ENCODE measurements around the gene RUSC2.
A peak's percentile ranks its signal among the peaks of the same experiment; 100 is the strongest.
"Not testable (repeated sequence)": the region's sequence is repeated elsewhere in the genome, so short reads cannot be mapped to it uniquely, and the experiment has no call there.

Gene RUSC2, protein sequence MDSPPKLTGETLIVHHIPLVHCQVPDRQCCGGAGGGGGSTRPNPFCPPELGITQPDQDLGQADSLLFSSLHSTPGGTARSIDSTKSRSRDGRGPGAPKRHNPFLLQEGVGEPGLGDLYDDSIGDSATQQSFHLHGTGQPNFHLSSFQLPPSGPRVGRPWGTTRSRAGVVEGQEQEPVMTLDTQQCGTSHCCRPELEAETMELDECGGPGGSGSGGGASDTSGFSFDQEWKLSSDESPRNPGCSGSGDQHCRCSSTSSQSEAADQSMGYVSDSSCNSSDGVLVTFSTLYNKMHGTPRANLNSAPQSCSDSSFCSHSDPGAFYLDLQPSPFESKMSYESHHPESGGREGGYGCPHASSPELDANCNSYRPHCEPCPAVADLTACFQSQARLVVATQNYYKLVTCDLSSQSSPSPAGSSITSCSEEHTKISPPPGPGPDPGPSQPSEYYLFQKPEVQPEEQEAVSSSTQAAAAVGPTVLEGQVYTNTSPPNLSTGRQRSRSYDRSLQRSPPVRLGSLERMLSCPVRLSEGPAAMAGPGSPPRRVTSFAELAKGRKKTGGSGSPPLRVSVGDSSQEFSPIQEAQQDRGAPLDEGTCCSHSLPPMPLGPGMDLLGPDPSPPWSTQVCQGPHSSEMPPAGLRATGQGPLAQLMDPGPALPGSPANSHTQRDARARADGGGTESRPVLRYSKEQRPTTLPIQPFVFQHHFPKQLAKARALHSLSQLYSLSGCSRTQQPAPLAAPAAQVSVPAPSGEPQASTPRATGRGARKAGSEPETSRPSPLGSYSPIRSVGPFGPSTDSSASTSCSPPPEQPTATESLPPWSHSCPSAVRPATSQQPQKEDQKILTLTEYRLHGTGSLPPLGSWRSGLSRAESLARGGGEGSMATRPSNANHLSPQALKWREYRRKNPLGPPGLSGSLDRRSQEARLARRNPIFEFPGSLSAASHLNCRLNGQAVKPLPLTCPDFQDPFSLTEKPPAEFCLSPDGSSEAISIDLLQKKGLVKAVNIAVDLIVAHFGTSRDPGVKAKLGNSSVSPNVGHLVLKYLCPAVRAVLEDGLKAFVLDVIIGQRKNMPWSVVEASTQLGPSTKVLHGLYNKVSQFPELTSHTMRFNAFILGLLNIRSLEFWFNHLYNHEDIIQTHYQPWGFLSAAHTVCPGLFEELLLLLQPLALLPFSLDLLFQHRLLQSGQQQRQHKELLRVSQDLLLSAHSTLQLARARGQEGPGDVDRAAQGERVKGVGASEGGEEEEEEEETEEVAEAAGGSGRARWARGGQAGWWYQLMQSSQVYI (N-terminal part only)

DNA sequence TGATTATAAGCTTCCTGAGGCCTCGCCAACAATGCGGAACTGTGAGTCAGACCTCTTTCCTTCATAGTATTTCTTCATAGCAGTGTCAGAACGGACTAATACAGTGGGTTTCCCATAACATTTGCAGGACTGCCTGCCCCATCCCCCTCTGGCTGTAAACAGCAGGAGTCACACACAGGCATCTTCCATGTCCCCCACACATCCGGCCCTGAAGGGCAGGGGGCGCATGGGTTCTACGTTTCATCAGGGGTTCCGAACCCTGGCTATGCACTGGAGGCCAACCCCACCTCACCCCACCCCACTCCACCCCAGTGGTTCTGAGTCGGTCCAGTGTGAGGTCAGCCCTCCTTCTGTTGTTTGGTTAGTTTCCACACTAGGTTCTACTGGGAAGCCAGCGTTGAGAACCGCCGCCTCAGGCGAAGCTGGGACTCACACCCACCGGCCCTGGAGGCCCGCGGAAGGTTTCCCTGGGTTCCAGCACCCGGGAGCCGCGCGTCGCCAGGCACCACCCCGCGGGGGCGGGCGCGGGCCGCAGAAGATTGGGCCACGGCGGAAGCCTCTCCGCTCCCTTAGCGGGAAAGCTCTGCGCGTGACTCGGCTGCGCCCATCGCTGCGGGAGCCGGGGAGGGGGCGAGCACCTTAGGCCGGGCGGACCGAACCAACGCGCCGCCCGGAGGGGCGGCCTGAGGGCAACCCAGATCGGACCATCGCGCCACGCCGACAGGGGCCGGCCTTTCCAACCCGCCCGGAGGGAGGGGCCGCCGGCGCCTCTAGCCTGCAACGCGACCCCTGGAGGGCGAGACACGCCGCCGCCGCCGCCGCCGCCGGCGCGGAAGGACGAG lies at the start of gene RUSC2:
Gene RUSC2 (plus strand): TSS at position 799 of the 842 bp plus-strand sequence. CDS start 56,411 bp downstream, outside the sequence.
- DNase-seq, result peak; percentile 60

DNA sequence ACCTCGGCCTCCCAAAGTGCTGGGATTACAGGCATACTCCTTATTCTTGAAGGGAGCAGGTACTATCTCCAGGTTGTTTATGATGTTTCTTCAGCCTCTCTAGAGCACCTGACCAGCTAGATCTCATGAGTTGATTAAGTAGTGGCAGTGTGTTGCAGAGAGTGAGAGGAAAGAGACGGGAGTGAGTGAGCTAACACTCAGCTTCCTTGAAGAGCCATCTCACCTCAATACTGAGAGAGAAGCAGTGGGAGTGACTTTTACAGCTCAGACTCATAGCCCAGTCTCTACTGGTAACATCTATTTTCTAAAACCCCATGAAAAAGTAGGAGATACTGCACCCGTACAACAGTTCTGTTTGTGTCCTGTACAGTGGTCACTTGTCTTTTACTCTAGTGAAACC lies 43.9 kb upstream of the RUSC2 start:
- no peak for DNase-seq

DNA sequence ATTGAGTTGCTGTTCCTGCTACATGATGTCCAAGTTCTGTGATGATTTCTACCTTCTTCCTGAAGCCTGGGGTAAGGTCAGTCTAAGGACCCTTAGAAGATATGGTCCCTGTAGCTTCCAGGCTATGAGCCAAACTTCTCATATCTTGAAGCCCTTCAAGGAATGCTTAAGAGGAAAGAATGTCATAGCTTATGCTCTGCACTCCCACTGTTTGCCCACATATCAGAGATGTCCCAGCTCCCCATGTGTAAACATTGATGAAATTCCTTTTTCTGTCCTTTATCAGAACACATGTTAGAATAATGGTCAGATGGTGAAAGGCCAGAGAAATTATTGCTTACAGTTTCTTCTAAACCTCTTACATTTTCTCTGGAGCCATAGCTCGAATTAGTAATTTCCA lies 41.4 kb upstream of the RUSC2 start:
- DNase-seq, result no peak

DNA sequence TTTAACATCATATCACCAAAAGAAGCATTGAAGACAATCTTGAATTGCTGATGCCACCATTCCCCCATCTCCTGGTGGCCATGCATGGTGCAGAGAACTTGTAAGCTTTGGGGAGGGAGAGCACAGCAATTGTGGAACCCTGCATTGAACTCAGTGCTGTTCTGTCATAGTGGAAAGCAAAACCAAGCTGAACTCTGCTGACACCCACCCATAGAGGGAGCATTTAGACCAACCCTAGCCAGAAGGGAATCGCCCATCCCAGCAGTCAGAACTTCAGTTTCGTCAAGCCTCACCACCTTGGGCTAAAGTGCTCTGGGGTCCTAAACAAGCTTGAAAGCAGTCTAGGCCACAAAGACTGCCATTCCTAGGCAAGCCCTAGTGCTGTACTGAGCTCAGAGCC lies 37.4 kb upstream of the RUSC2 start:
- no peak for DNase-seq

DNA sequence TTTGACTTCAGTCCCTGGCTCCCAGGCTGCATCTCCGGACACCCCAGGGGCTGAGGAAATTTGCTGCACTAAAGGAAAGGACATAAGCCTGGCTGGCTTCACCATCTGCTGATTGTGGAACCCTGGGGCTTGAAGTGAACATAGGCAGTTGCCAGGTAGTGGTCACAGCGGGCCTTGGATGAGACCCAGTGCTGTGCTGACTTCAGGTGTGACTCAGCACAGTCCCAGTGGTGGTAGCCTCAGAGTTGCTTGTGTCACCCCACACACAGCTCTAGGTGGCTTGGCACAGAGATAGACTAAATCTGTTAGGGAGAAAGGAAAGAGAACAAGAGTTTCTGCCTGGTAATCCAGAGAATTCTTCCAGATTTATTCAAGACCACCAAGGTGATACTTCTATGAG lies 36.1 kb upstream of the RUSC2 start:
- DNase-seq, result no peak

DNA sequence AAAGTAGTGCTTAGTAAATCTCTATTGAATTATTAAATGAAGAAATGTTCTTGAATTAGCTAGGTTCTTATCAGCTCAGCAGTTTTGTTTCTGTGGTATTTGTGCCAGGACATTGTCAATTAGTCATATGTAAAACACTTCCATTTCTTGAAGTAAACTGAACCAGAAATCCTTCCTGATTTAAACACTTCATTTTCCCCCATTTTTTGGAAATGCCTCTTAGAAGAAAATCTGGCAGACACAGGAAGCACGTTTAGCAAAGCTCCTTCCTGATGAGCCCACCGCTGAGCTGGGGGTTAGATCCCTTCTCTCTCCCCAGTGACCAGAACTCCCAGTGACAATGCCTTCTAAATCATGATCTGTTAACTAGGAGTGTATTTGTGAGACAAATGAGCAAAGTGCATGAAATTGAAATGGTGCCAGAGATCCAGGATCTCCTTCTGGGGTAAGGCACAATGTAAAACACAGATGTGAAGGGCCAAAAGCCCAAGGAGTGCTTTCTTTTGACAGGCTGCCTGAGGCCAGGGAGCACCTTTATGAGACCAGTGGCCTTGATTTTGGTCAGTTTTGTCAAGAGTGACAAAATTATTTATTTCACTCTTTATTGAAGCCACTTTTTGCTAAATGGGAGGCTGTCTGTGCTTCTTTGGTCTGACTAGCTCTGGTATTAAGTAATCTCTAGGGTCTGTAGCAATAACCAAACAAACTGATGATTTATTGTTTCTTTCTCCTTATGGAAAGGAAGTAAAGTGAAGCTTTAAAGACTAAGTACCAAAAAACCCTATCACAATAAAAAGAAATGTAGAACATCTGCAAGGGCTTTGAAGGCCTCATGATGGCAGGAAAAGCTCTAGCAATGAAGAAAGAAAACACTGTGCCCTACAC lies 25.5 kb upstream of the RUSC2 start:
- no peak for DNase-seq

DNA sequence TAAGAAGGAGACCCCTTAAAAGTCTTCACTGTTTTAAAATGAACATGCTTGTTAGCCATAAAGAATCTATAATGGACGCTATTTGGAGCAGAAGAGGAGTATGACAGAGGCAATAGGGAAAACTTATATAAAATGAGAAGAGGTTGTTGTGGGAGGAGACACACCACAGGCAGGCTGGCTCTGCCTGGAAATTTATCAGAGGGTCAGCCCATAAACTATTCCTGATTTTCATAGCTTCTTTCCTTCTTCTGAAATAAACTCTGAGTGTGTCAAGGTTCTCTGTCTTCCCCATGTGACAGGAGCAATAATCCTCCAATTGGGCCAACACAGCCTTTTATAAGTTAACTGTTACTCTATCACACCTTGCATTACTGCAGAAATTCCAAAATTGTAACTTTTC lies 19.6 kb upstream of the RUSC2 start:
- no peak for DNase-seq

DNA sequence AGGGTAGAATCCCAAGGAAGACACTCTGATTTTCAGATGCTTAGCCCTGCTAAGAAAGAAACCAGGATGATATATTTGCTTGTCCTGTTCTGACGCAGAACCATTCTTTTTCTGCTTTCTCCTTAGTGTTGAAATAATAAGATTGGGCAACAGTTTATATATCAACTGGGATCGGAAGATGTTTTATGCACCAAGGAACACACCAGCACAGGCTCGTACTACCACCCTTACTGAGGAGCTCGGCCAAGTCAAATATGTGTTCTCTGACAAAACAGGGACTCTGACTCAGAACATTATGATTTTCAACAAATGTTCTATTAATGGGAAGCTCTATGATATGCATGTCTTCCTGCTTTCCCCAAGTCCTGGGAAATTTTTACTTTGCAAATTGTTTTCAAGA lies 19.0 kb upstream of the RUSC2 start:
- no peak for DNase-seq

DNA sequence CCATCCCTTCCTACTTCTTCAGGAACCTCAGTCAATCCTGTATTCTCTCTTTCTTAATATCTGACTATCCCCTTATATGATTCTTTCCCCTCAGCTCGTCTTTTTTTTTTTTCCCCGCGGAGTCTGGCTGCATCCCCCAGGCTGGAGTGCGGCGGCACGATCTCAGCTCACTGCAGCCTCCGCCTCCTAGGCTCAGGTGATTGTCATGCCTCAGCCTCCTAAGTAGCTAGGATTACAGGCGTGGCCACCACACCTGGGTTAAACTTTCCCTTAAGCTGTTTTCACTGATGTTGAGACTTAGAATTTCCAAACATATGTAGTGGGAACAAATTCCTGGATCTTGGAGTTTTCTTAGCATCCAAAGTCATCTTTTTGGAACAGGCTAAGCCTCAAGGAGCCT lies 13.3 kb upstream of the RUSC2 start:
- DNase-seq, result no peak

DNA sequence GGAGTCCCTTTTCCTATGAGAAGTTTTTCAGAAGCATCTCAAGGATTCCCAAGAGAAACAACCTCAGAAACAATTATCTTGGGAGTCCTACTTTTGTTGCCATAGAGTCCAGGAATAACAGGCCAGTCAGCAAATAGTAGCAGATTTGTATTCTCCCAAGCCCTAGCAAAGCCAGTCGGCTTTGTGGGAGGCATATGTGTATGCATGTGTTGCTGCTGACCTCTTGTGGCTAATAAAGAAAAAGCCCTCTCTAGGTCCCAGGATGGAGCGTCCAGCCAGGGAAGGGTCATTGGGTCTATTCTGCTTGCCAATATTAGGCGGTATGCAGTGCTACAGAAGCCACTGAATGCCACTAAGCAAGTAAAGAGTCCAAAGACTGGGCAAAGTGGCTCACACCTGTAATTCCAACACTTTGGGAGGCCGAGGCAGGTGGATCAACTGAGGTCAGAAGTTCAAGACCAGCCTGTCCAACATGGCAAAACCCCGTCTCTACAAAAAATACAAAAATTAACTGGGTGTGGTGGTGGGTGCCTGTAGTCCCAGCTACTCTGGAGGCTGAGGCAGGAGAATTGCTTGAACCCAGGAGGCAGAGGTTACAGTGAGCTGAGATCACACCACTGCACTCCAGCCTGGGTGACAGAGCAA lies 12.6 kb upstream of the RUSC2 start:
- not testable (repeated sequence) for DNase-seq

DNA sequence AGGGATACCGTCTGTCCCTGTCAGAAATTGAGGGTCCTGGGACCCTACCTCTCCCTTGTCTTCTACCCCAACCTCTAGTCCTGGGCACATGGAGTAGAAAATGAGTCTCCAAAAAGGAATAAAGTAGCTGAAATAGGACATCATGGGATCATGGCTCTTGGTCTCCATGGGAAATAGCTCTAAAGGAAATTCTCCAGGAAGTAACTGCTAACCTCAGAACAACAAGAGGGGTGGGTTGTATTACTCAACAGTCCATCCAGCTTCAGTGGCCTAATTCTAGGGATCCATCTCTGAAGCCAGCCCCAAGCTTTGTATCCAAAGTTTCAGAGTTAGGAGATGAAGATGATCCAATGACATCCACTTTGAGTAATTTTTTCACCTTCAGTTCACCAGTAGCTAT lies 11.0 kb upstream of the RUSC2 start:
- DNase-seq, result no peak

DNA sequence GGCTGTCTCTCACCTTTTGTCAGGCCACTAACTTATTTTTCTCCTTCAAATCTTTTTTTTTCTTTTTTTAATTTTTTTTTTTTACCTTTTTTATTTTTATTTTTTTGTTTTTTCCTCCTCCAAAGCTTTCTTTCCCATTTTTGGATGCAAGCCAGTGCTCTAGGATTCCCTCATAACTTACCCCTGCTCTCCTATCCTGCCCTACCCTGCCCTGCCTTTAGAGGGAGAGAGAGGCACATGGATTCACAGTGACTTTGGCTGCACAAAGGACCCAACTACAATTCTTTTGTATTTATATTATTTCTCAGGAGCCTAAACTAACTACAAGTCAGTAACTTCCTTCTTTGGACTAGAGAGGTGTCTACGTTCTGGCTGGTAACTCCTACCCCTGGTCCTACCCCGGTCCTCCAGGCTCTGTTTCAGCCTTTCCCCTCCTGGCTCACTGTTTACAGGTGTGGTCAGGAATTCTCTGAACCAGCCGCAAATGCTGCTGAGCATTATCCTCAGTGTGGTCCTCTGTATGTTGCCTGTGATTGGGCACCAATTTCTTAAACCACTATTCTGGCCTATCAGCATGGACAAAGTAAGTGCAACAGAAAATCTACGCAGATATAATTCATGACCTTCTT lies 8.4 kb upstream of the RUSC2 start:
- DNase-seq, result no peak

DNA sequence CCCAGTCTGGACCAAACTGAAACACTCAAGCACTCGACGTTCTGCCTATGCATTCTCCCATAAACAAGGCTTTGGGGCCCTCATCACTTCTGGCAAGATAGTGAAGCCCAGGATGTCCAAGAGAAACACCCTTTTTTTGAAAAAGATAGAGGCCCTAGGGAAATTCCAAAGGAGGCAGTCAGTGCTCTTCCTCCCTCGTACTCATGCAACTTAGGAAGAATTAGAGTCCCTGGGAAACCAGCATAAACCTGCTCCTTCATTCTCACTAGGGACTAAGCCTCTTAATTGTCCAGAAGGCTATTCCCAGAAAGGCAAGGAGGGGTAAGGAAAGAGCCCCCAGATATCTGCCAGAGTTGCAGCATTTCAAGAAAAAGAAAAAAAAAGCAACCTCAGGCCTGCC lies 7.8 kb upstream of the RUSC2 start:
- no peak for DNase-seq

DNA sequence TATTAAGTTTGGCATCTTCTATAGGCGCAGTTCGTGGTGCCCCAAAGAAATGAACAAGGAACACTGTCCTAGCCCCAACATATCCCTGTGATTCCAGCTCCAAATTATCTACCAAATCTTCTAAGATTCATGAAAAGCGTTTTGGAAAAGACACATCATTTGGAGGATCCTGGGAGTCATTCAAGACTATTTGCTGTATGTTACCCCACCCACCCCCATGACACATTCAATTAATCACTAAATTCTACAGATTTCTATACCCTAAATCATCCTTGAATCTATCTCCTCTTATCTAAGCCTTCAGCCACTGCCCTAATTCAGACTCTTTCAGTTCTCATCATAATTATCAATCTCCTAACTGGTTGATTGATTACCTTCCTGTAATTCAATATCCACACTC lies 5.5 kb upstream of the RUSC2 start:
- no peak for DNase-seq

DNA sequence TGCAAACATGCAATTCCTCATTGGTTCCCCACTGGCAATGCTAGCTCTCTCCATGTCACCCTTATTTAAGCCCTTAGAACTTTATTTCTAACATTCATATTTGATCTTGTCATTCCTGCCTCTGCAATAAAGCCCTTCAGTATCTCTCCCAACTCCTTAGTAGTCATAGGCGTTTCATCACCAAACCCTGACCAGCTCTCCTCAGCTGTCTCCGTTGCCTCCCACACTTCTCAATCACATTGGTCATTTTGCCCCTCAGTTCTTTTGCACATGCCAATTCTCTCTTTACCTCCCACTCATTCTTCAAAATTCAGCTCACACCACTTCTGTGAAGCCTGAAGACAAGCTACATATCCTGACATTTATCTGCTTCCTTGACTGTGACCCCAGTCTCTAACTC lies 2.8 kb upstream of the RUSC2 start:
- DNase-seq, result no peak

DNA sequence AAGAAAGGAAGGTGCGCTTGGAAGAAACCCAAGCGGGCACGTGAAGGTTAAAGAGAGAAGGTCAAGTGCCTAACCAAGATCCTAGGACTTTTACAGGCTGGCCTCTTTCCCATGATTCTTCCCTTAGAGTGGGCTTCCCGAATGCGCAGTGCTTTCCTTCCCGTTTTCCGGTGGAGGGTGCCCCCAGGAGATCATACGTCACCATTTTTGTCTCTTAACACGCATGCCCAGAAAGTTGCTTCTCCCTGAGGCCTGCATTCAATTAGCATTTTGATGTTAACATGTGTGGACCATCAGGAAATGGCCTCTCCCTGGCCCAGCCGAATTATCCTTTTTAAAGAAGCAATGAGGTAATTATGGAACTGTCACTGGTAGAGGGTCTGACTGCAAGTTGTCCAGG lies 1.9 kb upstream of the RUSC2 start:
- DNase-seq, result no peak

DNA sequence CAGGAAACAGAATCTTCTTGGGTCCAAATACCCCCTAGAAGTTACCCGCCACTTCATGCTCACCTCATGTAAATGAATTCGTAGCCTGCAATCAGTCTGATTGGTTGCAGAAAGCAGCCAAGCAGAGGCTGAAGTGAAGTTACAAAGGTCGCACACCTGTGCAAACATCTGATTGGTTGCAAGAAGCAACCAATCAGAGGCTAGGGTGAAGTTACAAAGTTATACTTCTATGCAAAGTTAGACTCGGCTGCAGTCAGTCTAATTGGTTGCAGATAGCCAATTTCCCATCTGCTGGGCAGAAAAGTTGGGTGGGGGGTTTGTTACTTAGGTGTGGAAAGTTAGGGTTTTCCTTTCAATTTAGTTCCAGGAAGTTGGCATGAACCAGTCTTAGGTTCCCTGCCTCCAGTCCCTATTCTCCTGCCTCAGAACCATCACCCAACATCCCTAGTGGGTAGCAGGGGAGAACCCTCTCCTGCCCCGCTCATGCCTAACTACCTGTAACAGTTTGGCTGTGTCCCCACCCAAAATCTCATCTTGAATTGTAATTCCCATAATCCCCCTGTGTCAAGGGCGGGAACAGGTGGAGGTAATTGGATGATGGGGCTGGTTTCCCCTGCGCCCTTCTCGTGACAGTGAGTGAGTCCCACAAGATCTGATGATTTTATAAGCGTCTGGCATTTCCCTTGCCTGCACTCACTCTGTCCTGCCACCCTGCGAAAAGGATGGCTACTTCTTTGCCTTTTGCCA lies 1.2 kb upstream of the RUSC2 start:
- DNase-seq, result no peak

DNA sequence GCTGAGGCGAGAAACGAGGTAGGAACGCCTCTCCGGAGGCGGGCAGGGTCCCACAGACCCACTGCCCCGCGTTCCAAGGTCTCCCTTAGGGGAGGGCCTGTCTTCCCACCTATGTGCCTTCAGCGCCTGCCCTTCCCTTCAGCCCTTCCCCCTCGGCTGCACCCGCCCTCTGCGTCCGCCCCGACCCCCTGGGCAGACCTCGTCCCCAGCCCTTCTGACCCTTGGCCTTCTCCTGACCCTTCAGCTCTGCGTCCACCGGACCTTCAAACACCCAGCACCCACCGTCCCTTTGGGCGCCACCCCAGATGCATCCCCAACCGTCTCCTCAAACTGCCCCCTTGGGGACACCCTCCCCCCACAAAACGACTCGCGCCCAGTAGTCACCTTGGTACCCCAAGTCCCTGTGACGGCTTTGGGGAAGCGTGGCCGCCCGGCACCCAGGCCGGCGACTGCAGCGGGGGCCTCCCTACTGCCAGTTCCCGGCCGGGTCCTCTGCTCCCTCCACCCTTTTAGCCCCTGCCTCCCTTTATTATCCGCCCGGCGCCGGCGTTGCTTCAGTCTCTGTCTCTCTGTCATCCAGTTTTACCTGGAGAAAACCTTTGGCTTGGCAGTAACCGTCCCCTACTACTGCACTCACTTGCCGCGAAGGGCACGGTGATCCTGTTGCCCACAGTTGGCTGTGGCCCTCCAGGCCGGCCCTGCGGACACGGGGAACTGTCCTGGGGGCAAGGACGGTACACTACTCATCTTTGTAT lies 421 bp downstream of the RUSC2 start:
- DNase-seq, result no peak
